Caco-2 (cell line): ENCODE data around the gene FYB2. TPM values are rescaled to one million over a fixed set of nuclear protein-coding genes. Genes with fewer than 3 reads are reported as not detected.

ENCODE experiments used
- BruUV-seq: library from RNA; stranded (reverse); fragments of 400-500 nt; replicated peaks from 2 replicates; lab custom pipeline; 2021; lab: Mats Ljungman, UMichigan
- CTCF ChIA-PET: fragments of 300-600 bp; sonication (Branson Sonifier 250); formaldehyde crosslinking; loops from one replicate; lab custom pipeline; 2022; ENCODE audit warnings: antibody characterized with exemption; lab: Charles Lee
- POLR2A ChIA-PET: fragments of 300-600 bp; sonication (Branson Sonifier 250); formaldehyde crosslinking; loops from one replicate; lab custom pipeline; 2022; ENCODE audit warnings: antibody characterized with exemption; lab: Charles Lee
- DNase-seq, 2 experiments: peaks; one replicate each; pipeline versions ENCODE4 v3.0.0 to v3.0.0-alpha.2; 2020 to 2022
- H3K27me3 ChIP-seq: replicated peaks from 2 replicates; pipeline ENCODE4 v1.6.0; 2011; ENCODE audit warnings: low read length; ENCODE audit not compliant: control insufficient read depth, insufficient read depth
- H3K36me3 ChIP-seq: 2 replicates; pipeline ENCODE4 v1.5.1; 2011; ENCODE audit warnings: low read length; ENCODE audit not compliant: control insufficient read depth, insufficient read depth
- H3K4me1 ChIP-seq: fragments of 250-450 bp; sonication (Bioruptor Pico); 2 replicates; pipeline ENCODE4 v1.5.1; 2020; ENCODE audit warnings: mild to moderate bottlenecking
- H3K4me3 ChIP-seq: 2 replicates; pipeline ENCODE4 v1.5.1; 2011; ENCODE audit warnings: low read depth, mild to moderate bottlenecking, control low read depth, low read length
- H3K9me3 ChIP-seq: fragments of 250-450 bp; sonication (Bioruptor Pico); 2 replicates; pipeline ENCODE4 v1.5.1; 2020; ENCODE audit warnings: mild to moderate bottlenecking, moderate library complexity
- H3K27ac Mint-ChIP-seq: one replicate; pipeline ENCODE4 v1.8.0; 2022; ENCODE audit warnings: mixed read lengths; ENCODE audit not compliant: unreplicated experiment
- H3K27me3 Mint-ChIP-seq: one replicate; pipeline ENCODE4 v1.8.0; 2022; ENCODE audit warnings: mixed read lengths; ENCODE audit not compliant: insufficient read depth, unreplicated experiment
- H3K36me3 Mint-ChIP-seq: one replicate; pipeline ENCODE4 v1.8.0; 2022; ENCODE audit warnings: mild to moderate bottlenecking, mixed read lengths; ENCODE audit not compliant: insufficient read depth, unreplicated experiment
- H3K4me1 Mint-ChIP-seq: one replicate; pipeline ENCODE4 v1.8.0; 2022; ENCODE audit warnings: low read depth, mixed read lengths; ENCODE audit not compliant: unreplicated experiment
- H3K4me3 Mint-ChIP-seq: one replicate; pipeline ENCODE4 v1.8.0; 2022; ENCODE audit warnings: mild to moderate bottlenecking, moderate library complexity, mixed read lengths; ENCODE audit not compliant: unreplicated experiment
- H3K9me3 Mint-ChIP-seq: one replicate; pipeline ENCODE4 v1.8.0; 2022; ENCODE audit warnings: mixed read lengths; ENCODE audit not compliant: unreplicated experiment
- intact Hi-C: fragments of 100-400 bp; cut with micrococcal nuclease; formaldehyde crosslinking; loops from one replicate; pipeline ENCODE4 v1.10.0; 2022; ENCODE audit not compliant: unreplicated experiment
- total RNA-seq: library from RNA; stranded (reverse); gene quantifications from 2 replicates; pipeline ENCODE4 v1.2.3, GENCODE V29; 2022
- TF ChIP-seq, protein P1 (sequence below), 2 experiments: fragments of 200-600 bp in 1 of 2; IDR thresholded peaks; 1 replicate in 1 of 2; 2 replicates in 1 of 2; pipeline versions ENCODE4 v1.5.1 to v1.8.0; 2011 to 2022; ENCODE audit warnings: antibody characterized with exemption in 1 of 2, control low read depth in 1 of 2, inconsistent platforms in 1 of 2, low read depth in 1 of 2, low read length in 1 of 2, mild to moderate bottlenecking in 1 of 2, moderate library complexity in 1 of 2; ENCODE audit not compliant: insufficient read depth in 1 of 2, severe bottlenecking in 1 of 2, unreplicated experiment in 1 of 2

Gene FYB2
- total RNA-seq, 1 experiment from 2014 or later: 2.7 TPM

GRCh38 chr1:56686169-56686568 lies 133.0 kb downstream of the FYB2 start:
- intact Hi-C loops: no loop called here
- TF ChIP-seq, protein P1, sequence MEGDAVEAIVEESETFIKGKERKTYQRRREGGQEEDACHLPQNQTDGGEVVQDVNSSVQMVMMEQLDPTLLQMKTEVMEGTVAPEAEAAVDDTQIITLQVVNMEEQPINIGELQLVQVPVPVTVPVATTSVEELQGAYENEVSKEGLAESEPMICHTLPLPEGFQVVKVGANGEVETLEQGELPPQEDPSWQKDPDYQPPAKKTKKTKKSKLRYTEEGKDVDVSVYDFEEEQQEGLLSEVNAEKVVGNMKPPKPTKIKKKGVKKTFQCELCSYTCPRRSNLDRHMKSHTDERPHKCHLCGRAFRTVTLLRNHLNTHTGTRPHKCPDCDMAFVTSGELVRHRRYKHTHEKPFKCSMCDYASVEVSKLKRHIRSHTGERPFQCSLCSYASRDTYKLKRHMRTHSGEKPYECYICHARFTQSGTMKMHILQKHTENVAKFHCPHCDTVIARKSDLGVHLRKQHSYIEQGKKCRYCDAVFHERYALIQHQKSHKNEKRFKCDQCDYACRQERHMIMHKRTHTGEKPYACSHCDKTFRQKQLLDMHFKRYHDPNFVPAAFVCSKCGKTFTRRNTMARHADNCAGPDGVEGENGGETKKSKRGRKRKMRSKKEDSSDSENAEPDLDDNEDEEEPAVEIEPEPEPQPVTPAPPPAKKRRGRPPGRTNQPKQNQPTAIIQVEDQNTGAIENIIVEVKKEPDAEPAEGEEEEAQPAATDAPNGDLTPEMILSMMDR (IDR thresholded peaks at IDR 0.05; ENCODE audit: insufficient read depth in 1 of 2, low read depth in 1 of 2, low read length in 1 of 2, severe bottlenecking in 1 of 2, unreplicated experiment in 1 of 2): no peak
- no peaks in the 10 kb centered on the region for H3K4me1 Mint-ChIP-seq
- BruUV-seq: no TSS peak
- H3K4me3 Mint-ChIP-seq: no peak overlapping the region
- Histone ChIP-seq H3K4me1 (peaks cover 32% of the 10 kb centered on the region), H3K9me3 (no peaks in the 10 kb centered on the region), H3K4me3 (no peak overlapping the region), H3K36me3 (no peaks in the 10 kb centered on the region), H3K27me3 (no peaks in the 10 kb centered on the region)
- H3K27ac Mint-ChIP-seq: no peak overlapping the region
- ChIA-PET POLR2A (no interaction called here), CTCF (no interaction called here)
- no peaks in the 10 kb centered on the region for H3K27me3 Mint-ChIP-seq
- H3K9me3 Mint-ChIP-seq: no peaks in the 10 kb centered on the region
- H3K36me3 Mint-ChIP-seq: no peaks in the 10 kb centered on the region
- no peak for DNase-seq

- no peaks in the 10 kb centered on the region for H3K4me1 Mint-ChIP-seq
- DNase-seq: peak in 1 of 2 experiments; percentile 5
- no peaks in the 10 kb centered on the region for H3K9me3 Mint-ChIP-seq
- peaks cover 28% of the 10 kb centered on the region for H3K4me1 ChIP-seq
- ChIA-PET POLR2A (no interaction called here), CTCF (no interaction called here)
- H3K36me3 ChIP-seq: no peaks in the 10 kb centered on the region
- no peaks in the 10 kb centered on the region for H3K9me3 ChIP-seq
- no peaks in the 10 kb centered on the region for H3K36me3 Mint-ChIP-seq
- intact Hi-C loops: no loop called here
- no peak overlapping the region for H3K4me3 ChIP-seq
- no peak overlapping the region for H3K27ac Mint-ChIP-seq
- no TSS peak for BruUV-seq
- no peaks in the 10 kb centered on the region for H3K27me3 ChIP-seq
- no peaks in the 10 kb centered on the region for H3K27me3 Mint-ChIP-seq
- no peak overlapping the region for H3K4me3 Mint-ChIP-seq
- TF ChIP-seq, protein P1 (IDR thresholded peaks at IDR 0.05; ENCODE audit: insufficient read depth in 1 of 2, low read depth in 1 of 2, low read length in 1 of 2, severe bottlenecking in 1 of 2, unreplicated experiment in 1 of 2): no peak
Observed at GRCh38 chr1:56683569-56683968, 135.6 kb downstream of the FYB2 start.

- no TSS peak for BruUV-seq
- Histone ChIP-seq H3K4me3 (no peak overlapping the region), H3K36me3 (no peaks in the 10 kb centered on the region), H3K9me3 (no peaks in the 10 kb centered on the region), H3K4me1 (no peaks in the 10 kb centered on the region), H3K27me3 (no peaks in the 10 kb centered on the region)
- POLR2A ChIA-PET: no interaction called here
- intact Hi-C loops: no loop called here
- Mint-ChIP-seq H3K27ac (no peak overlapping the region), H3K4me1 (peaks cover 7% of the 10 kb centered on the region), H3K27me3 (no peaks in the 10 kb centered on the region), H3K9me3 (no peaks in the 10 kb centered on the region), H3K4me3 (no peak overlapping the region), H3K36me3 (no peaks in the 10 kb centered on the region)
- no peak for DNase-seq
- TF ChIP-seq, protein P1 (IDR thresholded peaks at IDR 0.05; ENCODE audit: insufficient read depth in 1 of 2, low read depth in 1 of 2, low read length in 1 of 2, severe bottlenecking in 1 of 2, unreplicated experiment in 1 of 2): no peak
- CTCF ChIA-PET: no interaction called here
Observed at GRCh38 chr1:56676571-56677035, 142.6 kb downstream of the FYB2 start.
